Fibroblast of the conjunctiva (primary cell): ENCODE results near the gene ASCL5.

Source experiments
- DNase-seq: peaks from one replicate; pipeline ENCODE4 v3.0.0-alpha.2; 2010; ENCODE audit warnings: low read depth

The ASCL5 gene

DNA sequence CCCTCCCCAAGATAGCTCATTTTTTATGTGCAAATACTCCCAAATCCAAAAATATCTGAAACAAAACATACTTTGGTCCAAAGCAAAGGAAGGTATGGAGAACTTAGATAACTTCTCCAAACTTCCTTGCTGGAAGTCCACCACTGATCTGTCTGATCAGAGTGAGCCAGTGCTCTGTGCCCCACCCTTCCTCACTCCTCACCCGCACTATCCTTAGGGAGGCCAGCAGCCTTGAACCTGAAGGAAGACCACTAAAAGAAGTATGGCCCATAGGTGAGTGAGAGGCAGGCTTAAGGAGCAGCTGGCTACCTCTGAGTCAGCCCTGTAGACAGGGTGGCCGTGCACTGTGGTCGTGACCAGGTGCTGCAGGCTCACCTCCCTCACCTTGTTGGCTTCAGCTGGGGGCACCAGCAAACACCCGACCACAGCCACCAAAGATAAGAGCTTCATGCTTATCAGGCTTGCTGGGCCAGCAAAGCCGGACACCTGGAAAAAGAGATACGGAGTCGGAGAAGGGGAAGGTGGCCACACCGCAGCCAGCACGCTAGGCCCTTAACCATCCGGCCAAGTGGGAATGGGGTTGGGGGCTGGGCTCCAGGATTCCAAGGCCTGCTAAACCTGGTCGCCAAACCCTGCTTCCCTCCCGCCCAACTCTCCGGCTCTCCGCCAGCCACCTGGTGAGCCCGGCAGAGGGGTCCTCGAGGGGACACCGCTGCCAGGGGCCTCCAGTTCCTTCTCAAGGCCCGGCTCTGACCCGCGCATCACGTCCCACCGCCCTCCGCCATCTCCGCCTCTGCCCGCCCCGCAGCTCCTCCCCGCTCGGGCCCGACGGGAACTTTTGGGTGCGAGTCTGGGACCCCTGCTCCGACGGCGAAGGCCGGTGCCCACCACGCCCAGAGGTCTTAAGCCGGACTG lies 26.7 kb upstream of the ASCL5 start:
- no peak for DNase-seq

DNA sequence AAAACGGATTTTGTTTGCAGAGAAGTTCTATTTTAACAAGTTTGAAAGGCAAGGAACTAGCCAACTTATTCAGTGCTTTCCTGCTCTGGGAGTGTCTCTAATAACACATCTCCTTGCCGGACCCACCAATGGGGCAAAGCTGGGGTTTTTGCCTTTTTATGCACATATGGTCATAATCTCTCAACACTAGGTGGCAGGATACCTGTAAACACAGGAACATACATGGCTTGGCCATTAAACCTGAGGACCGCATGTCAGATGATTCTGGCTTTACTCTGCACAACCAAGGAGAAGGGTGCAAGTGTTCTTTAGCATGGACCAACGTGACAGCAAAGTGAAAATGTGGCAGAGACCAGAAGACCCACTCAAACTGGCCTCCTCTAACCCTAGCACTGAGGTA lies 22.4 kb upstream of the ASCL5 start:
- no peak for DNase-seq

DNA sequence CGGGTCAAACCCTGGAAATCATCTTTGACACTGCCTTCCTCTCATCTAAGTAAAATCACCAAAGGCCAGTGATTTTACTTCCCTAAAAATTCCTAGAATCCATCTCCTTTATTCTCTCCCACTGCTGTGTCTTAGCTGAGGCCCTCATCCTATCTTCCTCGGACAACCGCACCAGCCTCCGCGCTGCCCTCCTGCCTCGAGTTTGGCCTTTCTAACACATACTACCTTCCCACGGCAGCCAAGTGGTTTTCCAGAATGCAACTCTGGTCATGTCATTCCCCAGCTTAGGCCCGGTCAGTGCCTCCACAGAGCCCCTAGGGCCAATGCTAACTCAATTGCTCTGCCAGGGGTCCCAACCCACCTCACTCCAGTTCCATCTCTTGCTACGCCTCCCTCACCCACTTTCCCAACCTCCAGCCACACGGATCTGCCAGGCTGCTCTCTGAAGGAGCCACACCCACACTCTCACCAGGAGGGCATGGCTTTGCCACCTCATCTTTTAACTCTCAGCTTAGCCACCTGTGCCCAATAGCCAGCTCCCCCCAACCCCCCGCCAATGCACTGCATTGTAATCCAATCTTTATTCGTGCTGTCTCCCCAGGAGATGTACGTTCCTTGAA lies 20.5 kb upstream of the ASCL5 start:
- no peak for DNase-seq

DNA sequence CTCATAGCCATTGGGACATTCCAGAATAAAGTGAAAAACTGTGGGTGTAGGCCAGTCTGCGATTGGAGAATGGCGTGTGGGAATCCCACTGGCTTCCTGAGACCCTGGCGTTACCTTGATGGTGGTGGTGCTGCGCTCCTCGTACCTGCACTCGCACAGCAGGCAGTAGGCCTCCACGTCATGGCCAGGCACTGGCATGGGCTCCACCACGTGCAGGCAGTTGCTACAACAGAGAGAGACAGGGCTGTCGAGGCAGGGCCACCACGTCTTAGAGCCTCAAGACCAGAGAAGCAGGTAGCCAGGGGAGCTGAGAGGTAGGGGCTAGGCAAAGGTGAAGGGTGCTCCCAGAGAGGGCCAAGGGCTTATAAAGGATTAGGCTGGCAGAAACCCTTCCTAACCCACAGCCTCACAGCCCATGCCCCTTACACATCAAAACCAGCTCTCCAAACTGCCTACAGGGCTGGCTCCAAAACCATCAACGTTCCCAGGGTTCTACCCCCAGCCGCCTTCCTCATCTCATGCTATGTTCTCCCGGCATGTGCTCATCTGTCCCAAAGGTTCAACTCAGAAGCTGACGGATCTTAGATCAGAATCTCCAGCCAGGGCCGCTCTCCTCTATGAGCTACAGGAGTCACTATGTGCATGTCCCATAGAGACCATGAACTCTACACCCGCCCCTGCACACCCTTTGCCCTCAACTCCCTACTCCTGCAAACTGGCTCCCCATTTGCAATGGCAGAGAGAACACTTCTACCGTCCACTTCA lies 19.8 kb upstream of the ASCL5 start:
- DNase-seq: no peak

DNA sequence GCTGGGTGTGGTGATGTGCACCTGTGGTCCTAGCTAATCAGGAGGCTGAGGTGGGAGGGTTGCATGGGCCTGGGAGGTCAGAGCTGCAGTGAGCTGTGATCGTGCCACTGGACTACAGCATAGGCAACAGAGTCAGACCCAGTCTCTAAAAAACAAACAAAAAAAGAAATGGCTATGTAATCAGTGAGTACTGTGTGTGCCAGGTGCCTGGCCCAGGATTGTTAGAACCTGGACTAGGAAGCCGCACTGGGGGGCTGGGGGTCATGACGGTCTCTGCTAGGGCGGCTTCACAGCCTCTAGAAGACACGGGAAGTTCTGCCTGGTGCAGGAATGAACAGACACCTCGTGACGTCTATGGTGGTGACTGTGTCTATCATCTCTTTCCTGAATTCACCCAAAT lies 18.8 kb upstream of the ASCL5 start:
- DNase-seq: no peak

GRCh38 chr1:201145132-201145531 lies 18.1 kb upstream of the ASCL5 start:
- no peak for DNase-seq

GRCh38 chr1:201144701-201145100 lies 17.7 kb upstream of the ASCL5 start:
- DNase-seq: no peak

GRCh38 chr1:201143726-201144635 lies 17.0 kb upstream of the ASCL5 start:
- DNase-seq: no peak

GRCh38 chr1:201142849-201143725 lies 16.1 kb upstream of the ASCL5 start:
- DNase-seq: no peak

- peak; percentile 28 for DNase-seq
These were observed 15.2 kb upstream of the ASCL5 start for GRCh38 chr1:201142011-201142848.

- no peak for DNase-seq
These were observed 14.4 kb upstream of the ASCL5 start for GRCh38 chr1:201141418-201141817.

DNA sequence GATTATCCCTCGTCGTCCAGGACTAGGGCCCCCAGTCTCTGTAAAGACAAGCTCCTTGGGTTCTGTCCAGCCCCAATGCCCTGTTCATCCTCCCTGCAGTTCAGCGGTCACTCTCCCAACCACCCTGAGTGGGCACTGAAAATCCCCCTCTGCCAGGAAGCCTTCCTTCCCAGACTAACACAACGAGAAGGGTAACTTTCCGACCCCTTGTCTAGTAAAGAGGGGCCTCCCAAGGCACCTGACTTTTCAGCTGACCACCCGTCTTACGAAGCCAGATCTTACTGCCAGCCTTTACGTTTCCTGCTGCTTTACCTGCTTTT lies 13.9 kb upstream of the ASCL5 start:
- no peak for DNase-seq

- no peak for DNase-seq
These were observed 13.4 kb upstream of the ASCL5 start for GRCh38 chr1:201140235-201140940.

GRCh38 chr1:201139756-201140155 lies 12.8 kb upstream of the ASCL5 start:
- DNase-seq: no peak

DNA sequence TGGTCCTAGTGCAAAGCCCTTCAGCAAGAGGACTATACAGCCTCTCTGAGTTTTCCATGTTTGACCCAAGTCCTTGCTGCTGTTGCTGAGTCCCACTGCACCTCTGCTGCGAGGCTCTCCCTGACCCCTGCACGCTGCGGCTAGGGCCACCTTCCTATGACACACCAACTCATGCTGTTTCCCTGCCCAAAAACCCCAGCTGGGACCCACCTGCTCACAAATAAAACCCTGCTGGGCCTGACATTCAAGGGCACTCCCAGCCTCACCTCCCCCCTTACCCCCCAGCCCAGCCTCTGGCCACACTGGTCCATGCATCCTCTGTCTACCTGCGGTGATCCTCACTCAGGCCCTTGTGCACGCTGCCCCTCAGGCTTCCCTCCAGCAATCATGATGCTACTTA lies 12.3 kb upstream of the ASCL5 start:
- no peak for DNase-seq

DNA sequence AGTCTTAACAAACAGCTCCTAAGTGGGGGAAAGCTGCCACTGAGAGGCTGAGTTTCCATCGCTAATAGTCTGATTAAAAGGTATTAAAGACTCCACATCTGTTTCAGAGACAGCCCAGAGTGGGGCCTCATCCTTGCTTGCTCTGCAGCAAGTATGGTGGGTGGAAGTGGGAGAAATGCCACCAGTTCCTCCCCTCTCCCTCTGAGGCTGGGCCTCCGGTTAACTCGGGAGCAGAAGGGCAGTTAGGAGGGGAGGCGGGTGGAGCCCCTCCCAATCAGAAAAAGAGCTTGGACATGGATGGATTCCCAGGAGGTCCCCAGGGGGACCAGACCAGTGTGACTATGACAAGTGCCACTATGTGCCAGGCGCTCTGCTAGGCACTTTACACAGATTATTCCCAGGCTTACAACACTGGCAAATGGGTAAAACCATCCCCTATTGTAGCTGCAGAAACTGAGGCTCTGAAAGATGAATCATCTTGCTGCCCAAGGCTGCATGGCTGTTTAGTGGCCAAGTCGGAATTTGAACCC lies 11.4 kb upstream of the ASCL5 start:
- no peak for DNase-seq

DNA sequence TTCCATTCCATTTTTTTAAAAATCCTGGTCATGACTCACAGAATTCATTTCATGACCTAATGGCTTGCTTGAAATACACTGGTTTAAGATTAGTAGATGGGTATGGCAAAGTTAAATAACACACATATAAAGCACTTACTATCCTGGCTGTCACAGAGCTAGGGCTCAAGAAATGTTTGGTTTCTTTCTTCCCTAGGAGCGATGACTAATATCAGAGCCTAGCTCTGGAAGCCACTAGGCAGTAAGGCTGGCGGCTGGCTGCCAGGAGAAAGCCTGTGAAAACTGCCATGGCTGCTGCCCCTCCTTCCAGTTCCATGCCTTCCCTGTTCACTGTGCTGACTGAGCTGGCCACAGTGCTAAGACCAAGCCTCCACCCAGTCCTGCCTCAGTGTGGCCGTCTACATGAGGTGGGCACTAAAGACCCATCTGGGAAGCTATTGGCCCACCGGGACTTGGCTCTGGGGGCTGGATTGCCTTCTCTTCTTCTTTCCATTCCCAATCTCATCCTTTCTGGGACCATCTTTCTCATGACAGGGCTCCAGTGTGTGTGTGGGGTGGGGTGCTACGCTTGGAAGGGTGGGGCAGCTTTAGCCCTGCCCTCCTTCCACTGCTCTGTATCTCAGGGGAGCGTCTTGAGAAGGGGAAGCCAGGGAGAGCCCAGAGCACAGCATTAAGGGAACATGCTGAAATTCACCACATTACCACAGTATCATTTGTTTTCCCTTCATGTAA lies 10.8 kb upstream of the ASCL5 start:
- DNase-seq: peak; percentile 66

DNA sequence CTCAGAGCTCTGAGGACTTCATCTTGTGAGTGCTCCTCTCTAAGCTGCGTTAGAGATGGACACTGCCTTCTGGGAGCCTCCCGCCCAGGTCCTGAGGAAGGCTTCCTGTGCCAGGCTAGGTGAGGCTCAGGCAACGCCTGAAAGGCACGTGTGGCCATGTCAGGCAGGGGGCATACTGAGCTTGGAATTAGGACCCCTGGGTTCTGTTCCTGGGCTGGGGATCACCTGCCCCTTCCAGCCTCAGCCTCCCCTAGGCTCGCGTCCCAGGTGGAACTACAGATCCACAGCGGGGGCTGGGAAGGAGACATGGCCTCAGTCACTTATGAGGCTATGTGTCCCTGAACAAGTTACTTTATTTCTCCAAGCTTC lies 10.0 kb upstream of the ASCL5 start:
- DNase-seq: no peak
